ENCODE results near the gene CTBP2.
"Not testable (repeated sequence)": the region's sequence is repeated elsewhere in the genome, so short reads cannot be mapped to it uniquely, and the experiment has no call there.

Gene CTBP2

DNA sequence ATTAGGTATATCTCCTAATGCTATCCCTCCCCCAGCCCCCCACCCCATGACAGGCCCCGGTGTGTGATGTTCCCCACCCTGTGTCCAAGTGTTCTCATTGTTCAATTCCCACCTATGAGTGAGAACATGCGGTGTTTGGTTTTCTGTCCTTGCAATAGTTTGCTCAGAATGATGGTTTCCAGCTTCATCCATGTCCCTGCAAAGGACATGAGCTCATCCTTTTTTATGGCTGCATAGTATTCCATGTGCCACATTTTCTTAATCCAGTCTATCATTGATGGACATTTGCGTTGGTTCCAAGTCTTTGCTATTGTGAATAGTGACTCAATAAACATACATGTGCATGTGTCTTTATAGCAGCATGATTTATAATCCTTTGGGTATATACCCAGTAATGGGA is 18.7 kb upstream of the CTBP2 start:
- DNase-seq = not testable (repeated sequence)

DNA sequence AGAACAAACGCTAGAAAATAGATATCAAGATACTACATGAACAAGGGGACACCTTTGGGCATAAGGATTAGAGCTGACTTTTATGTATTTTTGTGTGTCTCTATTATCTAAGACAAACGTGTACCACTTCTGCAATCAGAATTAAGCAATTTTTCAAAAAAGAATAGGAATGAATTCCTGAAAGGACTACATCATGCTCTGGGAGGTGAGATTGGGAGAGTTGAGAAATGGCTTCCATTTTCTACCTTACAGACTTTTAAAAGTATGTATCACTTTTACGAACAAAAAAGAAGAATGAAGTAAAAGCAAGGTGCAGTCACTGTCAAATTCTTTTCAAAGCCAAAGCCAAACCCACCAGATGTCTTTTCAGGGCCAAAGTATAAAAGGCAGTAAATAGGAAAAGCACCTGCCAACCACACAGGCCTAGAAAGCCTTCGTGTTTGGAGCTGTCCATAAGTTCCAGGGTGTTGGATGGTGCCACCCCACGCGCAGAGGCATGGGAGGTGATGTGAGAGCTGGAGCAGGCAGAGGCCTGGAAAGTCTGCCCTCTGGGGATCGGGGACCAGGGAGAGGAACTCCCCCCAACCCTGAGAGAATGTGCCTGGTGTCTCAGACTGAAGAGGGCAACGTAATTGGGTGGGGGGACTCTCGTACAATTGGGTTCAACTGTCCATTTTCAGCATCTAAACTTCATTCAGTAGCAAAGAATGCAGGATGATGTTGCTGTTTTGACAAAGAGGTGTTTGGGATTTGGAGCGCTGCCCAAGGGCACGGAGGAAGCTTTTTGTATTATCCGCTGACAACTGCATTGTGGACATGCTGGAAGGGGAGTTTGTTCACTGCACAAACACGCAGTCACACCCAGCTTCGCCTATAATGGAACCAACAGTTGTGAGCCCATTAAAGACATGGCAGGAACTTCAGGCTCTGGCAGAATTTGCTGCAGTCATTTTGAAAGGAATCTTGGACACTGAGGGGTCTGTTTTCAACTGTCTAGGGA is 17.6 kb upstream of the CTBP2 start:
- DNase-seq = no peak

DNA sequence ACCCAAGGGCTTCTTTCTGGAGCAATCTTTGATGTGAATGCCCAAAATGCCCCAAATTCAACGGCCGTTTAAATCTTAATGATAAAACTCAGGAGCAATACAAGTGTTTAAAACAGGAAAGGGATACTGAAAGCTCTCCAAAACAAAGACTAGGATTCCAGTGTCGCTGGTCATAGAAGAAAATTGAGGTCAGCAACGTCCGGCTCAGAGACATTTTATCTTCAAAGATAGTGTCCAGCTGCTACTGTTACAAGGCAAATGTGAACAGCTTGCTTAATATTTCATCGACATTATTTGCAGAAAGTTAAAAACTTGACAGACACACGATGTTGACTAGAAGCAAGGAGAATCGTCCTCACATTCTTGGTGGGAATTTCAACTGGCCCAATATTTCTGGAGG is 15.4 kb upstream of the CTBP2 start:
- no peak for DNase-seq

DNA sequence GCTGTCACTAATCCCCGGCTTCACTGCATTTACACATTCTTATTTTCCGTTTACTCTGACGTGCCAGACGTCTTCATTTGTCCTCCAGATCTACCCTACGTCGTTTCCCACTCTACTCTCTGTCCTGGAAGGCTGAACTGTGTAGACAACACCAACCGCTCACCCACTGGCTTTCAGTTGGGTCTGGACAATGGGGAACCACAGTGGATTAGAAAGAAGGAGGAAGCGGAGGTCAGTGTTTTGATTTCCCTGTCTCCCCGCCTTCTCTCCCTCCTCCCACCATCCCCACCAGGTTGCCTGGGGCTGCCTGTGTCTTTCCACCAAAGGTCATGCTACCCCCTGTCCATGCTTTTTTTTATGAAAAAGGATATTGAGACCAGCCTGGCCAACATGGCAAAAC is 14.0 kb upstream of the CTBP2 start:
- DNase-seq = no peak

DNA sequence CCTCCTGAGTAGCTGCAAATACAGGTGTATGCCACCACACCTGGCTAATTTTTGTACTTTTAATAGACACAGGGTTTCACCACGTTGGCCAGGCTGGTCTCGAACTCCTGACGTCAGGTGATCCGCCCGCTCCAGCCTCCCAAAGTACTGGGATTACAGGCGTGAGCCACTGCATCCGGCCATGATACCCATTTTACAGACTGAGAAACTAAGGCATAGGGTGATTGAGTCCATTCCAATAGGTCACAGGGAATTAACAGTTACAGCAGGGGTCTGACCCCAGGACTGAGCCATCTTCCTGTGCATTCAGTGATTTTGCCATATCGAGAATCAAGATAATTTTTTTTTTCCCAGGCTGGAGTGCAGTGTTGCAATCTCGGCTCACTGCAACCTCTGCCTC is 12.3 kb upstream of the CTBP2 start:
- DNase-seq = no peak

DNA sequence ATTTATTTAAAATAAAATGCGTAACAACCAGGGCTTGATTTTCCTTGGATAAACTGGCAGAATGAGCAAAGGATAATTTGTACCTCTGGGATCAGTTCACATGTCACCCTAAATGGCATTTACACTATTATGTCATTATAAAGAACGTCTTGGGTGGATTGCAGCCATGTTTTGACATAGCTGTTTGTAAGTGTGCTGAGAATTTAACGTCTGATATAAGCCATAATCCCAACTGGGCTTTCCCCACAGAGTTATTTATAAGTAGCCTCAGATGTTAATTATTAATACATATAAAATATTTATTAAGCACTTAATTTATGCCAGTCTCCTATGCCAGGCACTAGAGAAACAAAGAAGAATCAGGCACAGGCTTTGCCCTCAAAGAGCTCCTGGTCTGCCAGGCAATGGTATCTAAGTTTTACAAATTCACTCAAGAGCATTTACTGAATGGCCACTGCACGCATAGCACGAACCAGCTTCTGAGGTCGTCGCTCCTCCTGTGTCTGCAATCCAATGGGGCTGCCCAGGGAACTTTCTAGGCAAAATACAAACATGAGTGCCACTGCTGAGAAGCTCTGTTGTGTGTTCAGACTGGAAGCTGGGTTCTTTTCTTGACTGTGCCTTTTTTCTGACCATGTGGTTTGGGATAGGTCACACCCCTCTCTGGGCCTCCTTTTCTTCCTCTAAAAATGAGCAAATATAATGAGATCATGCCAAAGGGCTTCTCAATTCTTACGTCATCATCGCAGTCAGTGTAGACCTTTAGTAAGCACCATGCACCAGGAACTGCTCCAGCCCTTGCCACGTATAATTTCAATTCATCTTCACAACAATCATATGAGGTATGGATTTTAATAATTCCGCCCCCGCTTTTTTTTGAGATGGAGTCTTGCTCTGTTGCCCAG is 11.3 kb upstream of the CTBP2 start:
- no peak for DNase-seq

DNA sequence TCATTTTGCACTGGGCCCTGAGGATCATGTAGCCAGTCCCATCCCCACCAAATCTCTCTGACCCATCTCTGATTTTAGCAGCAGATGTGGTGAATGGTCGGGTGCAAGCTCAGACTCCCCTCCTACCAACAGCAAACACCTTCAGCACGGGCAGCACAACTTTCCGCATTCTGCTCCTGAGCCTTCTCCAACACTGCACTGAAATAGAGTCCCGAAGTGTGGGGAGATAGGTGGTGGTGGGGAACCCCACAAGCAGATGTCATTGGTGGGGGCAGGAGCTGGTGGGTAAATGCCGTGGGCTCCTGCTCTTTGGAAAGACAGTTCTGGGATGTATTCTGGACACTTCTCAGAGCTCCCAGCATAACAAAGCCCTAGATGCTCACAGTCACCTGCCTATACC is 9.6 kb upstream of the CTBP2 start:
- no peak for DNase-seq

DNA sequence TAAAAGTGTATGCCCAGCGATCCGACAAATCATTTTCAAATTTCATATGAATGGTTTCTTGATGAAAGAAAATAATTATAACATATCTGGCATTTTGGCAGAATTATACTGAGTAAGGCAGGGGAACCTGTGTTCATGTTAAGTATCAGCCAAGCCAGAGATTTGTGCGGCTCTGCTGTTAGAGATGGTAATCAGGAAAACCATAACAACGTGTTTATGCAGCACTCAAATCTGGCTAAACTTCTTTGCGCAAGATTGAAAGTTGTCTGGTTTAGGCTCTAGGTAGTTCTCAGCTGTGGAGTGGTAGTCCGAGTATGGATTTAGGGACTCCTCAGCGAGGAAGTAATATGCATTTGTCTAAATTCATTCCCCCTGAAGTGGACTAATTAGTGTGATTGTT is 8.9 kb upstream of the CTBP2 start:
- DNase-seq = no peak

DNA sequence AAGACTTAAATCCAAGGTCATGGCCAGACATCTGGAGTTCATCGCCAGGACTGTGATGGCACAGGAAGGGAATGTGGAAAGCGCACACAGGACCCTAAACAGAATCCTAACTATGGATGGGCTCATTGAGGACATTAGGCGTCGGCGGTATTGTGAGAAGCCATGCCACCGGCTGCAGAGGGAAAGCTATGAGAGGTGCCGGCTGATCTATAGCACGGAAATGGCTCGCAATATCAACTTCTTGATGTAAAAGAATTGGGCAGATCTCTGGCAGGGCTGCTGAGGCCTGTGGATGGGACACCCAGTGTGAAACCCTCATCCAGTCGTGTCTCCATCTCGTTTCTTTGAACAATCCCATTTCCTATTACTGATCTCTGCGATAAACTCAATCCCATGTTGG is 6.3 kb upstream of the CTBP2 start:
- no peak for DNase-seq

DNA sequence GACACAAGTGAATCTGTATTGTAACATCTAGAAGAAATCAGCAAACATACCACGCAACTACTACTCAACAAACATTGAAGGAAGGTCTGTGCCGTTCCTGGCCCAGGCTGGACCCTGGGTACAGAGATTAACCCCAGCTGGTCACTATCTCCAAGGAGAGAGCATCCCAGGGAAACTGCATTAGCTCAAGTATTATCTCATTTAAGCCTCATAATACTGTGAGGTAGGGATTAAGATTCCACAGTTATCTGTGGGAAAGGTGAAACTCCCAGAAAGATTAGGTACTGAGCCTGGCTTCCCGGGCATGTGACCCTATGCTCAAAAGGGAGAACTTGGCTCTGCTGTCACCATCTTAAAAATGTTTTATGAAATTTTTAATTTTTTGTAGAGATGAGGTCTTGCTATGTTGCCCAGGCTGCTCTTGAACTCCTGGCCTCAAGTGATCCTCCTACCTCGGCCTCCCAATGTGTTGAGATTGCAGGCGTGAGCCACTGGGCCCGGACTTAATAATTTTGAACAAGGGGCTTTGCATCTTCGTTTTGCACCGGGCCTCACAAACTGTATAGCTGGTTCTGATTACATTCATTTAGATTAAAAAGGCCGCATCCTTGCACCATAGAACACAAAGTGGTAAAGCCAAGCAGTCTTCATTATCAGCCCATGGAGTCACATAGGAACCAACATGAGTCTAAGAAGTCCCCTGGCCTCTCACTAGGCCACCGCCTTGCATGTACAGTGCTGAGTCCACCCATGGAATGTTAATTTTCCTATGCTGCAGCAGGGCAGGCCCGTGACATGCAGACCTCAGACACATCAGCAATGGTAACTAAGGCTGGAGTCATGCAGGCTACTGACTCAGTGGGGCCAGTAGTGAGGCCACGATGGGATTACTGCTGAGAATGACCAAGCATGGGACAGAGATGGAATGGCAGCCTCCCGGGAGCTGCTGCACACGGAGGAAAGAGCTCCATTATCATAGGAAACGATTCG is 5.5 kb upstream of the CTBP2 start:
- no peak for DNase-seq

DNA sequence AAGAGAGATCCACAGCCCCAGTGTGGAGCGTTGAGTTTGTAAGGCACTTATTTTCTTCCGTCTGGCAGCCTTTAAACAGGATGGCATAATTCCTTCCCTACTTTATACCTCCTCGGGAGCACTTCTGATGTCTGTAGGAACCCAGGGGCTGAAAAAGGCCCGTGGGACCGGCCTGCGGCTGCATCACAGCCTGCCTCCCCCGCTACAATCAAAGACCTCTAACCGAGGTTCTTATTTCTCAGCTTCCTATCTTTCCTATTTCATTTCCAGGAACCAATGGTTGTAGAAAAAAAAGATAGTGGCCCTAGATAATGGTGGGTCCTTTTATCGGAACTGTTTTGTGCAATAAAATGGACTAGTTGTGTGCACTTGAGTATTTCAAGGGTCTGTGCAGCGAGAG is 4.1 kb upstream of the CTBP2 start:
- no peak for DNase-seq

DNA sequence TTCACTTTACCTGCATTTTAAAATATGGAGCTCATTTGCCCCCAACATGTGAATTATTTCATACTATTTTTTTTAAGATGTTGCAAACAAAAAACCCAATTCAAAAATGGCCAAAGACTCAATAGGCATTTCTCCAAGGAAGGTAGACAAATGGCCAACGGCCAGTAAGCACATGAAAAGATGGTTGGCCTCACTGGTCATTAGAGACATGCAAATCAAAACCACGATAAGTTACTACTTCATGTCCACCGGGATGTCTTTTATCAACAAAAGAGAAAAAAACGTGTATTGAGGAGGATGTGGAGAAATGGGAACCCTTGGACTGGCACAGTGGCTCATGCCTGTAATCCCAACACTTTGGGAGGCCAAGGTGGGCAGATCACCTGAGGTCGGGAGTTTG is 3.4 kb upstream of the CTBP2 start:
- no peak for DNase-seq

DNA sequence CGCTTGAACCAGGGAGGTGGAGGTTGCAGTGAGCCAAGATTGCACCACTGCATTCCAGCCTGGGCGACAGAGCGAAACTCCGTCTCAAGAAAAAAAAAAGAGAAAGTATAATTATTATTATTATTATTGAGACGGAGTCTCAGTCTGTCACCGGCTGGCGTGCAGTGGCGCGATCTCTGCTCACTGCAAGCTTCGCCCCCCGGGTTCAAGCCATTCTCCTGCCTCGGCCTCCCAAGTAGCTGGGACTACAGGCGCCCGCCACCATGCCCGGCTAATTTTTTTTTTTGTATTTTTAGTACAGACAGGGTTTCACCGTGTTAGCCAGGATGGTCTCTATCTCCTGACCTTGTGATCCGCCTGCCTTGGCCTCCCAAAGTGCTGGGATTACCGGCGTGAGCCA is 2.9 kb upstream of the CTBP2 start:
- not testable (repeated sequence) for DNase-seq

DNA sequence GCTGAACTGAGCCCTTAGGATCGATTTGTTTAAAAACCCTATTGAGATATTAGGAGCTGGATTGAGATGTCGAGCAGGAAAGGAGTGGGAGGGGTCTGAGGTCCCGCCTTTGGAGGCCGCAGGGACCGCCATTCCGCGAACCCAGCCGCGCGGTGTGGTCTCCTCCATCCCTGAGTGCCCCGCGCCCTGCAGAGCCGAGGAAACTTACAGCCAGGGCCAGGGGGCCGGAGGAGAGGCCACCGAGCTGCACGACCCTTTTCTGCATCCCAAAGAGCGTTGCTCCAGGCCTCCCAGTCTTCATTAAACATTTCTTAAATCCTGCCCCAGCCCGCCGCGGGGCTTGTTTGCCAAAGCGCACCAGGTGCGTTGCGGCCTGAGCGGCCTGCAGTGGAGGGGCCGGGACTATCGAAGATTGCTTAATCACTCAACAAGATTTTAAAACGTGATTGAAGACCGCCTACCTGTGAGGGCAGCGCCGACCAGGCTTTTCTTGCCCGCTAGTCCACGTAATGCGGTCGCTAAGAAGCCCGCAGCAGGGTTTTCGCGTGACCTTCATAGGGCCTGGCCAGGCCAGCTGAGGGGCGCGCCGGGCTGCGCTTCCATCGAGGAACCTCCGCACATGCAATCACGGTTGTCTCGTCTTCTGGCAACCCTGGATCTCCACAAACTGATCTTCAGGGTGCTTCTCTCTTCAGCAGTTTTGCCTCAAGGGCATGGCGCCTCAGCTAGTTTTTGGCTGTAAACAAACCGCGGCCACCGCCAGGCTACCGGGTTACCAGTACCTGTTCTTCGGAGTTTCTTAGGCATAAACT is 2.0 kb upstream of the CTBP2 start:
- DNase-seq = no peak

DNA sequence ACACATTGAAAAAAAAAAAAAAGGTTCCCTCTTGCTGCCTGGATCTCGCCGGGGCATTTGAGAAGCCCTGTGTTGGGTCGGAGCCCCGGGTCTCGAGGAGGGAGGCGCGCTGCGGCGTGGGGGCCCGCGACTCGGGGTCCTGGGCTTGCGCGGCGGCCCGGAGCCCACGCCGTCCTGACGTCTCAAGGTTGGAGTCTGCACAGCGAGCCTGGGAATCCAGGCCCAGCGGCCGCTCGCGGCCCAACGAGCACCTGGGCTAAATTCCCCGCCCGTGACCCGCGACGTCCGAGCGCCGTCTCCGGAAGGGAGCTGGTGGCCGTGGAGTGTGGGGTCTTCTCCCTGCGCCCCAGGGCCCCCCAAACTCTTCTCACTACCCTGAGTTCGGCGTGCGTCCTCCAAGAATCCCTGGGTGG is 1.4 kb upstream of the CTBP2 start:
- no peak for DNase-seq

DNA sequence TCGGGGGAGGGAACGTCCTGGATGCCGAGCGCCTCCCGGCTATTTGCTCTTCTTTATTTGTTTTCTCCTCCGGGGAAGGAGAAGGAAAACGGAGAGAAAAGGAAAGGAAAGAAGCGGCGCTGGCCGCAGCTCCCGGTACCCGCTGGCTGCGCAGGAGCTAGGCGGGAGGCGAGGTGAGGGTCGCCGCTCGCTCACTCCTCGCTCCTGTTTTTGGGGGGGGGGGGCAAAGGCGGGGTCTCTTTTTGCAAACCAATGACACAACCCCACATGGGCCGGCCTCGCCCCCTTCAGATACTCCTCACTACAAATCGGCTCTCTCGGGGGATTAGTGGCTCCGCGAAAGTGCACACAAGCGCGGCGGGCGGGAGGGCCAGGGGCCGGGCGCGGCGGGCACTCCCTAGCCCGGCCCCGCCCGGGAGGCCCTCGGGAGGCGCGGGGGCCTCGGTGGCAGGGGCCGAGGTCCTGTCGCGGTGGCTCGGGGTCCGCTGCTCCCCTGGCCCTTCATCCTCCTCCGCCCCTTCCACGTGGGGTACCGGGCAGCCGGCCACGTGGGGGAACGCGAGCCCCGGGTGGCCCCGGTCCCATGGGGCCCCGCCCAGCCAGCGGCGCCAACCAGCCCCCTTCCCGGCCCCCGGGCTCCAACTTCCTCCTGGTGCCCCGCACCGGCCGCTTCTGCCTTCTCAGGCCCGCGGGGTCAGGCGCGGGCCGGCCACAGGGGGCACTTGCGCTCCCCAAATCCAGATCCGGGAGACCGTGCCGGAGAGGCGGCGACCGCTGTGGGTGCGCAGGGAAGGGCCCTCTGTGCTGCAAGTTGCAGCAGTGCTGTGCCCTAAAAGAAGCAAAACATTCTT is 718 bp upstream of the CTBP2 start:
- DNase-seq = no peak

DNA sequence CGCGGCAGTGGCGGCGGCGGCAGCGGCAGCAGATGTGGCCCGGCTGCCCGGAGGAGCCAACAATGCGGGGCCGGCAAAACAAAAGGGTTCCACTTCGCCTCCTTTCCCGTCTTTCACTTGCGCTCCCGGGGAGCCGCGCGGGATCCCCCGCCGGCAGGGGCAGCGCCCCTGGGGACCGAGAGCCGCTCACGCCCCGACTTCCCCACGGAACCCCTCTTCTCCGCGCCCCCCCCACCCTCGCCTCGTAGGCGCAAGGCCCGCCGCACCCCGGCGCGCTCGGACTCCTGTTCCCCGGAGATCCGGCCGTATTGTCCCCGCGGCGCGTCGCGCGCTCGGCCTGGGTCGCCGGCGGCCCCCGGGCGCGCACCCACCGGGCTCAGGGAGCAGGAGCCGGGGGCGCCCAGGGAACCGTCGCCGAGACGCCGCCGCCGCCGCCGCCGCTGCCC is 854 bp downstream of the CTBP2 start:
- DNase-seq = no peak

DNA sequence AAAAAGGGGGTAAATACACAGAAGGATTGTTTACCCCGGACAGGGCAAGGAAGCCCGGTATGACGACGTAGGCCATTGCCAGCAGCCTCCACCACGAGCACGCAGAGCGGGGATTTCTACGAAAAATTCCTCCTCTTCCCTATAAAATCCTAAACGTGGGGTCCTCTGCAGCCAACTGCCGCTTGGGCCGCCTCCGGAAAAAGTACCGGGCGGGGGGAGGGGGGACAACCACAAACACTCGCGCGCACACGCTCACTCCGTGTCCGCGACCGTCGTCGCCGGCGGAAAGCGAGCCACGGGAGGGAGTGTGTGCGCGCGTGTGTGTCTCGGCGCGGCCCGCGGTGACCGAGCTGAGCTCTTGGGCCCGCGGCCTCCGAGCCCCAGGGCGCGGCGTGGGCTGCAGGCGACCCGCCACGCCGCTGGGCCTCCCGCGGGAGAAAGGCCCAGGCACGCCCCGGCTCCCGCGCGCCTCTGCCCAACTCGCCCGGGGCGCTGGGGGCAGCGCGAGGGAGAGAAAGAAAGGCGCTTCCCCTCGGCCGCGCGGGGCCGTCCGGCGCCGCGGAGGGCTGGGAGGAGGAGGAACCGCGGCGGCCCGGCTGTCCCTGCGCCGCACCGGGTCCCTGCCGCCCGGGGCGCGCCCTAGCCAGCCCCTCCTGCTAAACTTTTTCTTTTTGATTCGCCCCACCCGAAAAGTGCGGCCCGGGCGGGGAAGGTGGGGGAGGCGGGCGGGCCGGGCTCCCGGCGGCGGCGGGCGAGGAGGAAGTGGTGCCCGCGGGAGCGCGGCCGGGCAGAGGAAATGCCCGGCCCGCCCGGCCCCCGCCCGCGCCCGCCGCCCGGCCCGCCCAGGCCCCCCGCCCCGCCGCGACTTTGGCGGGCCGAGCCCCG is 1.5 kb downstream of the CTBP2 start:
- no peak for DNase-seq

DNA sequence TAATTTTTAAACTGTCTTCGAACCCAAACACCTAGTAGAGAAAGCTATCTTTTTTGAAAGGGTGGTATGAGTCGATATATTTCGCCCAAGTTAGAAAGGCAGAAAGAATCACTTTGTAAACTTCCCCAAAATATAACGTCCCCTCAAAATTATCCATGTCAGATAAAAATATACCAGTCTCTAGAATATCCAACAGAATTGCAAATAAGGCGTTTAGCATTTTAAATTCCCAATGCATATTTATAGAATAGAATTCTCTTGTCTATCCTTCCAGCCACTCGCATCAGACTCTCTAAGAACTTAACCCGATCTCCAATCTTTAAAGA is 2.1 kb downstream of the CTBP2 start:
- DNase-seq = no peak

DNA sequence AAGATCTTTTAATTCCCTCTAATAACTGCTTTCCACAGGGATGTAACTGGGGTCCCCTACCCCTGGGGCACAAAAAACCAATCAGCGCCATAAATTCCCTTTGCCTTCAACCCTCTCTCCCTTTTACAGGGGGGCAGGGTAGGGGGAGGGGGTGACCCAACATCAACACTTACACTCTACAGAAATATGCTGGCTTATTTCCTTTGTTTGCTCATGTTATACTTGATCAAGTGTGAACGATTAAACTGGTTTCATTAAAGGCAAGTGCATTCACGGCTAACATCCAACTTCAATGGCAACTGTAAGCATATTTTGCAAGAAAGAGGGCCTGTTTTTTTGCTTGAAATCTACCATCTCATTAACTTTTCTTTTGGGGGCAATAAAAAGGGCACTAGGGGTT is 2.9 kb downstream of the CTBP2 start:
- no peak for DNase-seq

All from CD4-positive, alpha-beta T cell treated with Interleukin-4 for 4 hours (primary cell).